GM12873 (cell line): Measurements from ENCODE around the gene FOXN3.

Source experiments
- CTCF ChIP-seq: IDR thresholded peaks from 2 replicates; pipeline ENCODE4 v1.5.1; 2012; ENCODE audit warnings: low read depth, mild to moderate bottlenecking, moderate library complexity, low read length, control low read depth; ENCODE audit not compliant: insufficient read depth; ENCODE audit errors: missing control alignments

FOXN3 gene

GRCh38 chr14:89264196-89264800 lies 152.7 kb downstream of the FOXN3 start:
- TF ChIP-seq CTCF = no peak

- no peak for TF ChIP-seq CTCF
Measured at GRCh38 chr14:89262041-89262440, 155.0 kb downstream of the FOXN3 start.

GRCh38 chr14:89260898-89261297 lies 156.1 kb downstream of the FOXN3 start:
- TF ChIP-seq CTCF = no peak

- TF ChIP-seq CTCF = no peak
Measured at GRCh38 chr14:89259951-89260609, 157.0 kb downstream of the FOXN3 start.

GRCh38 chr14:89258728-89259273 lies 158.2 kb downstream of the FOXN3 start:
- TF ChIP-seq CTCF = no peak

GRCh38 chr14:89256951-89257350 lies 160.1 kb downstream of the FOXN3 start:
- TF ChIP-seq CTCF = no peak

GRCh38 chr14:89256283-89256682 lies 160.8 kb downstream of the FOXN3 start:
- TF ChIP-seq CTCF = no peak
